GM04504 (cell line): ENCODE measurements around the gene IFI27L1.

Experiments used
- DNase-seq: peaks from one replicate; pipeline ENCODE4 v3.0.0-alpha.2; 2012; ENCODE audit warnings: low read depth

IFI27L1 gene

GRCh38 chr14:94113908-94114588, 32.9 kb downstream of the IFI27L1 start:
- no peak for DNase-seq

- DNase-seq: no peak
Observed at GRCh38 chr14:94114589-94115057, 33.5 kb downstream of the IFI27L1 start.

- DNase-seq: no peak
Observed at GRCh38 chr14:94115058-94115591, 34.0 kb downstream of the IFI27L1 start.

- no peak for DNase-seq
Observed at GRCh38 chr14:94115631-94116030, 34.5 kb downstream of the IFI27L1 start.

- no peak for DNase-seq
Observed at GRCh38 chr14:94116701-94117100, 35.6 kb downstream of the IFI27L1 start.

- no peak for DNase-seq
Observed at GRCh38 chr14:94117856-94118255, 36.7 kb downstream of the IFI27L1 start.

- DNase-seq: no peak
Observed at GRCh38 chr14:94119071-94119470, 38.0 kb downstream of the IFI27L1 start.

GRCh38 chr14:94120667-94121340, 39.7 kb downstream of the IFI27L1 start:
- peak; percentile 33 for DNase-seq

GRCh38 chr14:94121485-94121884, 40.4 kb downstream of the IFI27L1 start:
- DNase-seq: no peak

GRCh38 chr14:94122438-94122837, 41.3 kb downstream of the IFI27L1 start:
- DNase-seq: no peak

- no peak for DNase-seq
Observed at GRCh38 chr14:94123296-94123695, 42.2 kb downstream of the IFI27L1 start.

GRCh38 chr14:94123868-94124267, 42.8 kb downstream of the IFI27L1 start:
- no peak for DNase-seq

- no peak for DNase-seq
Observed at GRCh38 chr14:94124582-94125377, 43.7 kb downstream of the IFI27L1 start.

GRCh38 chr14:94125659-94126418, 44.7 kb downstream of the IFI27L1 start:
- DNase-seq: no peak

GRCh38 chr14:94126419-94126677, 45.2 kb downstream of the IFI27L1 start:
- no peak for DNase-seq

- DNase-seq: no peak
Observed at GRCh38 chr14:94126800-94127199, 45.7 kb downstream of the IFI27L1 start.

GRCh38 chr14:94127330-94127729, 46.2 kb downstream of the IFI27L1 start:
- no peak for DNase-seq

- DNase-seq: no peak
Observed at GRCh38 chr14:94128216-94128839, 47.2 kb downstream of the IFI27L1 start.

GRCh38 chr14:94129111-94129757, 48.1 kb downstream of the IFI27L1 start, which contains the start of gene IFI27L2:
Gene IFI27L2, minus strand, starts transcription at chr14:94129604. Its CDS starts 40 bp downstream, at chr14:94129564.
- peak; percentile 49 for DNase-seq

- DNase-seq: no peak
Observed at GRCh38 chr14:94129758-94130414, 48.8 kb downstream of the IFI27L1 start.
